DOHH2 (cell line): ENCODE measurements around the gene IL7R.

Experiments used
- EZH2phosphoT487 ChIP-seq: fragments of 200-600 bp; sonication (generic); IDR thresholded peaks from 2 replicates; pipeline ENCODE4 v1.6.1; 2017; ENCODE audit warnings: borderline replicate concordance, mild to moderate bottlenecking, antibody characterized with exemption, low read length, moderate library complexity, mixed read lengths
- TF ChIP-seq, protein P1 (sequence below): fragments of 200-600 bp; sonication (generic); IDR thresholded peaks from one replicate; pipeline ENCODE4 v1.5.1; 2014; ENCODE audit warnings: antibody characterized with exemption, mild to moderate bottlenecking, low read depth, low read length; ENCODE audit not compliant: poor library complexity, severe bottlenecking

DNA sequence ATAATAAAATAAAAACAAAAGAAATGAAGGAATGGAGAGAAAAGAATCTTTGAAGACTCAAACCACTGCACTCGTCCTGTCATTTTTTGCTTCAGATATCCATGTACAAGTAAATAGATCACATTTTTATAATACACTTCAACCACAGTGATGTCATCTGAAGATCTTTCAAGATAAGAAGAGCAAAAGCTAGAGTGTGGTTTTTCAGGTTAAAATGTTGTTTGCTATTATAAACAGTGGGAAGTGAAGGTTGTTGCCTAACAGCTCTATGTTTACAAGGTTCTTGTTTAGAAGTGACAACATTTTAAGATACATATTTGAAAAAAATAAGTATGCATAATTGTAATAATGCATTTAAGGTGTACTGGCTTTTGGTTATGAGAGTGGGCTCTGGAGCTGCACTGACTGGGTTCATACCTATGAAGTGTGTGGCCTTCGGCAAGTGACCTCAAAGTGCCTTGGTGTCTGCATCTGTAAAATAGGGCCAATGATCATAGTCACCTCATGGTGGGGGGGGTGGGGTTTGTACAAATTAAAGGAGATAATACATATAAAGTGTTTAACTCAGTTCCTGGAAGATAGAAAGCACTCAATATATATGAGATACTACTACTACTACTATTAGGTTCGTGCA, 45.5 kb upstream of the IL7R start:
- TF ChIP-seq, protein P1, sequence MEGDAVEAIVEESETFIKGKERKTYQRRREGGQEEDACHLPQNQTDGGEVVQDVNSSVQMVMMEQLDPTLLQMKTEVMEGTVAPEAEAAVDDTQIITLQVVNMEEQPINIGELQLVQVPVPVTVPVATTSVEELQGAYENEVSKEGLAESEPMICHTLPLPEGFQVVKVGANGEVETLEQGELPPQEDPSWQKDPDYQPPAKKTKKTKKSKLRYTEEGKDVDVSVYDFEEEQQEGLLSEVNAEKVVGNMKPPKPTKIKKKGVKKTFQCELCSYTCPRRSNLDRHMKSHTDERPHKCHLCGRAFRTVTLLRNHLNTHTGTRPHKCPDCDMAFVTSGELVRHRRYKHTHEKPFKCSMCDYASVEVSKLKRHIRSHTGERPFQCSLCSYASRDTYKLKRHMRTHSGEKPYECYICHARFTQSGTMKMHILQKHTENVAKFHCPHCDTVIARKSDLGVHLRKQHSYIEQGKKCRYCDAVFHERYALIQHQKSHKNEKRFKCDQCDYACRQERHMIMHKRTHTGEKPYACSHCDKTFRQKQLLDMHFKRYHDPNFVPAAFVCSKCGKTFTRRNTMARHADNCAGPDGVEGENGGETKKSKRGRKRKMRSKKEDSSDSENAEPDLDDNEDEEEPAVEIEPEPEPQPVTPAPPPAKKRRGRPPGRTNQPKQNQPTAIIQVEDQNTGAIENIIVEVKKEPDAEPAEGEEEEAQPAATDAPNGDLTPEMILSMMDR, result no peak
- TF ChIP-seq EZH2phosphoT487, result no peak
